Endothelial cell (in vitro differentiated cells): ENCODE data around the gene TLK1. TPM values are rescaled to one million over a fixed set of nuclear protein-coding genes. Genes with fewer than 3 reads are reported as not detected.

Experiments used
- DNase-seq: peaks from one replicate; pipeline ENCODE4 v3.0.0; 2021; ENCODE audit warnings: low spot score
- H3K27ac Mint-ChIP-seq: one replicate; pipeline ENCODE4 v1.8.0; 2021; ENCODE audit warnings: mixed read lengths, inconsistent platforms; ENCODE audit not compliant: unreplicated experiment
- H3K27me3 Mint-ChIP-seq: one replicate; pipeline ENCODE4 v1.8.0; 2021; ENCODE audit warnings: mild to moderate bottlenecking, moderate library complexity, mixed read lengths, inconsistent platforms; ENCODE audit not compliant: unreplicated experiment
- H3K36me3 Mint-ChIP-seq: one replicate; pipeline ENCODE4 v1.8.0; 2021; ENCODE audit warnings: mild to moderate bottlenecking, low read depth, mixed read lengths, inconsistent platforms; ENCODE audit not compliant: unreplicated experiment
- H3K4me1 Mint-ChIP-seq: one replicate; pipeline ENCODE4 v1.8.0; 2021; ENCODE audit warnings: mild to moderate bottlenecking, mixed read lengths, inconsistent platforms; ENCODE audit not compliant: unreplicated experiment
- H3K4me3 Mint-ChIP-seq: one replicate; pipeline ENCODE4 v1.8.0; 2021; ENCODE audit warnings: mild to moderate bottlenecking, mixed read lengths, inconsistent platforms; ENCODE audit not compliant: unreplicated experiment
- H3K9me3 Mint-ChIP-seq: one replicate; pipeline ENCODE4 v1.8.0; 2021; ENCODE audit warnings: mixed read lengths, inconsistent platforms; ENCODE audit not compliant: unreplicated experiment
- total RNA-seq: library from RNA; stranded (reverse); fragmentation: NEBNext Ultra II Directional; extraction: Animal tissue kit (Norgen Biotek cat#: 25700); gene quantifications from one replicate; pipeline ENCODE4 v1.2.1, GENCODE V29; 2021; ENCODE audit not compliant: unreplicated experiment
- TF ChIP-seq, protein P1 (sequence below): fragments of 200-600 bp; sonication (generic); IDR thresholded peaks from one replicate; pipeline ENCODE4 v1.5.0; 2021; ENCODE audit warnings: antibody characterized with exemption; ENCODE audit not compliant: unreplicated experiment

Gene TLK1
- total RNA-seq, 1 donor from 2014 or later = 61.1 TPM

DNA sequence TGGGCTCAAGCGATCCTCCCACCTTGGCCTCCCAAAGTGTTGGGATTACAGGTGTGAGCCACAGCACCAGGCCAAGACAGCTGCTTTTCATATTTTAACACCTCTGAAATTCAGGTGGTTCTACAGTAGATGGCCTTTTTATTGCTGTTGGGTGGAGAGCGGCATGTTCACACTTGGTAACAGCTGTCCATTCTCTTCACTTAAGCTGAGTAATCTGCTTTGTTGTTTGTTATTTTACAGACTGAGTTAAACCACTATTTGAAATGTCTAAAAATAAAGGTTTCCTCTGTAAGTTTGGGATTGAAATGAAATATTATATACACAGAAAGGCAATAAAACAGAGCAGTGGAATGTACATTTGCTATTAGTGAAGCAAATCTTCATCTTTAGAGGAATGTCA is 44.9 kb upstream of the TLK1 start:
- Mint-ChIP-seq H3K4me1 (no peaks in the 10 kb centered on the region), H3K36me3 (no peaks in the 10 kb centered on the region), H3K27me3 (no peaks in the 10 kb centered on the region), H3K9me3 (no peaks in the 10 kb centered on the region), H3K4me3 (no peak overlapping the region), H3K27ac (no peak overlapping the region)
- DNase-seq = no peak
- TF ChIP-seq, protein P1, sequence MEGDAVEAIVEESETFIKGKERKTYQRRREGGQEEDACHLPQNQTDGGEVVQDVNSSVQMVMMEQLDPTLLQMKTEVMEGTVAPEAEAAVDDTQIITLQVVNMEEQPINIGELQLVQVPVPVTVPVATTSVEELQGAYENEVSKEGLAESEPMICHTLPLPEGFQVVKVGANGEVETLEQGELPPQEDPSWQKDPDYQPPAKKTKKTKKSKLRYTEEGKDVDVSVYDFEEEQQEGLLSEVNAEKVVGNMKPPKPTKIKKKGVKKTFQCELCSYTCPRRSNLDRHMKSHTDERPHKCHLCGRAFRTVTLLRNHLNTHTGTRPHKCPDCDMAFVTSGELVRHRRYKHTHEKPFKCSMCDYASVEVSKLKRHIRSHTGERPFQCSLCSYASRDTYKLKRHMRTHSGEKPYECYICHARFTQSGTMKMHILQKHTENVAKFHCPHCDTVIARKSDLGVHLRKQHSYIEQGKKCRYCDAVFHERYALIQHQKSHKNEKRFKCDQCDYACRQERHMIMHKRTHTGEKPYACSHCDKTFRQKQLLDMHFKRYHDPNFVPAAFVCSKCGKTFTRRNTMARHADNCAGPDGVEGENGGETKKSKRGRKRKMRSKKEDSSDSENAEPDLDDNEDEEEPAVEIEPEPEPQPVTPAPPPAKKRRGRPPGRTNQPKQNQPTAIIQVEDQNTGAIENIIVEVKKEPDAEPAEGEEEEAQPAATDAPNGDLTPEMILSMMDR = no peak

DNA sequence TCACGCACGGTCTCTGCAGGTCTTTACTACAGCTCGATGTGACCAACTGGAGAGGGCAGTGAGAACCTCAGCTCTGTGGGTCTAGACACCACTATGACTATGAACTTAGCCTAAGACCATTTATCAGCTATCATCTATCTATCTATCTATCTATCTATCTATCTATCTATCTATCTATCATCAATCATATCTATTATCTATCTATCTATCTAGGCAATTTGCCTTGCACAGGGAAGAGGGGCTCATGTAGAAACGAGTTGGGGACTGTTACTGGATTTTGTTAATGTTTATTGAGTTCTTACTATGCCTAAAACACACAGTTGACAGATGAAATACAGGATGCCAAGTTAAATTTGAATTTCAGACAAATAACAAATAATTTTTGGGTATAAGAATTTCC is 41.1 kb upstream of the TLK1 start:
- Mint-ChIP-seq H3K36me3 (no peaks in the 10 kb centered on the region), H3K27me3 (peaks cover 2% of the 10 kb centered on the region), H3K9me3 (no peaks in the 10 kb centered on the region), H3K27ac (no peak overlapping the region), H3K4me1 (no peaks in the 10 kb centered on the region), H3K4me3 (no peak overlapping the region)
- TF ChIP-seq, protein P1 = no peak
- DNase-seq = no peak

DNA sequence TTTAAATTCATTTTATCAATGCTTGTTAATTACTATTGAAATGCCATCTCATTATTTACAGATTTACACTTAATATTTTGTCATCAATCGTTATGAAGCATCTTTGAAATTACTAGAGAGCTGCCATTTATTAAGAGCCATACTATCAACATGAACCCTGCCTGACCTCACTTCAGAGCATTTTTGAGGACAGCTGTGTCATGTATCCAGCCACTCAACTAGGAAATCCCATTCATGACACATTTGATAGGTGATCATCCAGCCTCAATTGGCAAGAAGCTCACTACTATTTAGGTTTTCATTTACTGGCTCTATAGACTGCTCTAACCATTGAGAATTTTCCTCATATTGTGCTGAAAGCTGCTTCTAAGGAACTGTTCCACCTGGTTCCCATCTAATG is 40.6 kb upstream of the TLK1 start:
- H3K27me3 Mint-ChIP-seq = peaks cover 2% of the 10 kb centered on the region
- TF ChIP-seq, protein P1 = no peak
- H3K27ac Mint-ChIP-seq = no peak overlapping the region
- no peaks in the 10 kb centered on the region for H3K36me3 Mint-ChIP-seq
- H3K4me3 Mint-ChIP-seq = no peak overlapping the region
- no peaks in the 10 kb centered on the region for H3K4me1 Mint-ChIP-seq
- DNase-seq = no peak
- no peaks in the 10 kb centered on the region for H3K9me3 Mint-ChIP-seq

DNA sequence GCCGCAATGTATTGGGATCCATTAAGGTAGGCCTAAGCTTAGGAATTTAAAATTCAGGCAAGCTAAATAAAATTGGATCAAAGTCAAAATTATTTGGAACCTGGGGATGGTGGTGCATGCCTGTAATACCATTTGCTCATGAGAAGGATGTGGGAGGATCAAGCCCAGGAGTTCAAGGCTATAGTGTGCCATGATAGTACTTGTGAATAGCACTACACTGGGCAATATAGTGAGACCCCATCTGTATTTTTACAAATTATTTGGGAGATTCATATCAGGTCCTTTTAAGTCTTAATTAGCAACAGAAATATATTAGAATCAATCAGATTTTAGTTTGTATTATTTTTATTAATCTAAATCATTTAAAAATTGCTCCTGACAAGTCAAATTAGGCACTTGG is 39.8 kb upstream of the TLK1 start:
- Mint-ChIP-seq H3K4me1 (no peaks in the 10 kb centered on the region), H3K9me3 (no peaks in the 10 kb centered on the region)
- TF ChIP-seq, protein P1 = no peak

DNA sequence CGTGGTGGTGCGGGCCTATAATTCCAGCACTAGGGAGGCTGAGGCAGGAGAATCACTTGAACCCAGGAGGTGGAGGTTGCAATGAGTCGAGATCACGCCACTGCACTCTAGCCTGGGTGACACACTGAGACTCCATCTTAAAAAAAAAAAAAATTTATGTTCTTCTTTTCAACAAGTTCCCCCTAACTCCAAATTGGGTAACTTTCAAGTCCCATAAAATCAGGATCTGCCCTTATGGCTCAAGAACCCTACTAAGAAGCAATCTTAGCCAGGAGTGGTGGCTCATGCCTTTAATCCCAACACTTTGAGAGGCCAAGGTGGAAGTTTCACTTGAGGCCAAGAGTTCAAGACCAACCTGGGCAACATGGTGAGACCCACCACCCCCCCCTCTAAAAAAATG is 30.3 kb upstream of the TLK1 start:
- Mint-ChIP-seq H3K4me1 (no peaks in the 10 kb centered on the region), H3K4me3 (no peak overlapping the region), H3K9me3 (no peaks in the 10 kb centered on the region), H3K36me3 (no peaks in the 10 kb centered on the region), H3K27ac (no peak overlapping the region), H3K27me3 (no peaks in the 10 kb centered on the region)
- no peak for DNase-seq
- TF ChIP-seq, protein P1 = no peak

More for the DNA sequence above, 39.8 kb upstream of the TLK1 start:
- DNase-seq = no peak
- H3K4me3 Mint-ChIP-seq = no peak overlapping the region
- no peak overlapping the region for H3K27ac Mint-ChIP-seq
- peaks cover 2% of the 10 kb centered on the region for H3K27me3 Mint-ChIP-seq
- no peaks in the 10 kb centered on the region for H3K36me3 Mint-ChIP-seq
